Stomach (tissue), 9 donors: ENCODE data around the gene BANF1. TPM values are rescaled to one million over a fixed set of nuclear protein-coding genes. Genes with fewer than 3 reads are reported as not detected.
A peak's percentile ranks its signal among the peaks of the same experiment; 100 is the strongest.

Experiments used
- DNase-seq, 2 donors: peaks; one replicate each; pipeline versions ENCODE4 v3.0.0 to v3.0.0-alpha.2; 2013 to 2019
- H3K27ac ChIP-seq, 5 donors: fragments of 200-600 bp in 4 of 5; sonication (generic) in 4 of 5; one replicate each; pipeline ENCODE4 v1.5.1; 2013 to 2019; ENCODE audit warnings: mild to moderate bottlenecking in 1 of 5, moderate library complexity in 1 of 5
- H3K27me3 ChIP-seq, 3 donors: fragments of 200-600 bp; sonication (generic); one replicate each; pipeline ENCODE4 v1.5.1; 2017 to 2019; ENCODE audit warnings: mixed run types in 1 of 3
- H3K36me3 ChIP-seq, 4 donors: fragments of 200-600 bp; sonication (generic); 1 replicate in 3 of 4; 2 replicates in 1 of 4; pipeline ENCODE4 v1.5.1; 2016 to 2019
- H3K4me1 ChIP-seq, 4 donors: fragments of 200-600 bp; sonication (generic); one replicate each; pipeline ENCODE4 v1.5.1; 2016 to 2019
- H3K4me3 ChIP-seq, 4 donors: fragments of 200-600 bp; sonication (generic) in 3 of 4; one replicate each; pipeline ENCODE4 v1.5.1; 2016 to 2019; ENCODE audit warnings: mild to moderate bottlenecking in 1 of 4
- H3K9me3 ChIP-seq, 4 donors: fragments of 200-600 bp; sonication (generic); one replicate each; pipeline ENCODE4 v1.5.1; 2016 to 2019
- EP300 ChIP-seq: sonication (generic); formaldehyde crosslinking; IDR thresholded peaks from one replicate; pipeline ENCODE4 v1.6.1; 2017; ENCODE audit warnings: antibody characterized with exemption
- POLR2A ChIP-seq, 4 donors: fragments of 450-650 bp; IDR thresholded peaks; one replicate each; pipeline ENCODE4 v1.6.1; 2016; ENCODE audit warnings: antibody characterized with exemption in 4 of 4, control low read depth in 2 of 4, mild to moderate bottlenecking in 1 of 4, moderate library complexity in 1 of 4
- POLR2AphosphoS5 ChIP-seq, 3 donors: sonication (generic); formaldehyde crosslinking; IDR thresholded peaks; one replicate each; pipeline ENCODE4 v1.6.1; 2016; ENCODE audit warnings: antibody characterized with exemption in 3 of 3
- WGBS, 5 donors: extraction: QIAGEN DNeasy Blood & Tissue Kit in 3 of 5; methylation state at CpG; one replicate each; pipeline versions ENCODE4 v1.1.5 to v1.1.7; 2013 to 2018; 5-methylcytosine and 5-hydroxymethylcytosine counted together
- intact Hi-C: fragments of 100-400 bp; cut with DNase I; formaldehyde crosslinking; loops from one replicate; pipeline ENCODE4 v1.15.1; 2023; ENCODE audit warnings: low total_unique reads
- polyA plus RNA-seq, 3 donors: library from polyadenylated mRNA; stranded (reverse); fragments of 200-250 nt; gene quantifications; one replicate each; pipeline ENCODE4 v1.2.3, GENCODE V29; 2013
- total RNA-seq, 5 donors: library from RNA; depleted of rRNA; stranded (reverse); fragments of >200 nt; gene quantifications; one replicate each; pipeline versions ENCODE4 v1.1.0 to v1.2.3, GENCODE V29; 2014 to 2016
- TF ChIP-seq, protein P1 (sequence below), 7 experiments: fragments of 450-650 bp in 4 of 7; fragments of 200-600 bp in 3 of 7; sonication (generic) in 3 of 7; IDR thresholded peaks; one replicate each; pipeline ENCODE4 v1.5.1; 2016 to 2019; ENCODE audit warnings: antibody characterized with exemption in 7 of 7, control low read depth in 2 of 7, mild to moderate bottlenecking in 1 of 7
- donor health status: healthy with polysubstance abuse.
- donor health status: Bipolar disorder and iron deficiency.
- donor health status: healthy.

Gene BANF1
- total and polyA plus RNA-seq, 8 donors = 12.3 to 207 (median 46.1) TPM

DNA sequence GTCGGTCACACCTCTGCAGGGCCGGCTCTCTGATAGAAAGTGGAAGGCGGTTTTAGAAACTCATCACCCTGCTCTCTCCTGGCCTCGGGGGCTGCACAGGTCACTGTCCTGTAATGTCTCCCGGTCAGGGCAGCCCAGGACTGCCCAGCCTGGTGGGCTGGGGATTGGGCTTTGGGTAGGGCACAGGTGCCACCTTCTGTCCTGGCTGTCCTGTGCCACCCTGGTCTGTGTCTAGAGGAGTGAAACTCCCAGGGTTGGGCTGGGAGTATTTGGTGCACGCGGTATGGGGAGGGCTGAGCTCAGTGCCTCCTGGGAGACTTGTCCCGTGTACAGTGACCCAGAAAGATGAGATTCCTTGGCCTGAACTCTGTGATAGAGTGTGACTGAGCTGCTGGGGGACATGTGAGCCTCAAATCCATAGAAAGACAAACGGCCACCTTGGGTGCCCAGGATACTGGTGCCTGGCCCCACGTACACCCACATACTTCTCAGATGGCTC, 23.0 kb upstream of the BANF1 start:
- peaks cover 37 to 53% (median 52%) of the 10 kb centered on the region in 4 donors for H3K36me3 ChIP-seq
- no peak for DNase-seq
- TF ChIP-seq, protein P1, sequence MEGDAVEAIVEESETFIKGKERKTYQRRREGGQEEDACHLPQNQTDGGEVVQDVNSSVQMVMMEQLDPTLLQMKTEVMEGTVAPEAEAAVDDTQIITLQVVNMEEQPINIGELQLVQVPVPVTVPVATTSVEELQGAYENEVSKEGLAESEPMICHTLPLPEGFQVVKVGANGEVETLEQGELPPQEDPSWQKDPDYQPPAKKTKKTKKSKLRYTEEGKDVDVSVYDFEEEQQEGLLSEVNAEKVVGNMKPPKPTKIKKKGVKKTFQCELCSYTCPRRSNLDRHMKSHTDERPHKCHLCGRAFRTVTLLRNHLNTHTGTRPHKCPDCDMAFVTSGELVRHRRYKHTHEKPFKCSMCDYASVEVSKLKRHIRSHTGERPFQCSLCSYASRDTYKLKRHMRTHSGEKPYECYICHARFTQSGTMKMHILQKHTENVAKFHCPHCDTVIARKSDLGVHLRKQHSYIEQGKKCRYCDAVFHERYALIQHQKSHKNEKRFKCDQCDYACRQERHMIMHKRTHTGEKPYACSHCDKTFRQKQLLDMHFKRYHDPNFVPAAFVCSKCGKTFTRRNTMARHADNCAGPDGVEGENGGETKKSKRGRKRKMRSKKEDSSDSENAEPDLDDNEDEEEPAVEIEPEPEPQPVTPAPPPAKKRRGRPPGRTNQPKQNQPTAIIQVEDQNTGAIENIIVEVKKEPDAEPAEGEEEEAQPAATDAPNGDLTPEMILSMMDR (IDR thresholded peaks at IDR 0.05) = no peak
- TF ChIP-seq POLR2A (IDR thresholded peaks at IDR 0.05) (no peak), EP300 (no peak), POLR2AphosphoS5 (IDR thresholded peaks at IDR 0.05) (no peak)
- no peaks in the 10 kb centered on the region for H3K4me1 ChIP-seq
- intact Hi-C loops = no loop called here
- WGBS, 5 donors = 81 to 89% (median 87%) methylated on average over 8 to 10 of the region's 10 CpGs
- H3K27me3 ChIP-seq = no peaks in the 10 kb centered on the region
- H3K4me3 ChIP-seq = no peak overlapping the region
- no peak overlapping the region for H3K27ac ChIP-seq
- no peaks in the 10 kb centered on the region for H3K9me3 ChIP-seq

DNA sequence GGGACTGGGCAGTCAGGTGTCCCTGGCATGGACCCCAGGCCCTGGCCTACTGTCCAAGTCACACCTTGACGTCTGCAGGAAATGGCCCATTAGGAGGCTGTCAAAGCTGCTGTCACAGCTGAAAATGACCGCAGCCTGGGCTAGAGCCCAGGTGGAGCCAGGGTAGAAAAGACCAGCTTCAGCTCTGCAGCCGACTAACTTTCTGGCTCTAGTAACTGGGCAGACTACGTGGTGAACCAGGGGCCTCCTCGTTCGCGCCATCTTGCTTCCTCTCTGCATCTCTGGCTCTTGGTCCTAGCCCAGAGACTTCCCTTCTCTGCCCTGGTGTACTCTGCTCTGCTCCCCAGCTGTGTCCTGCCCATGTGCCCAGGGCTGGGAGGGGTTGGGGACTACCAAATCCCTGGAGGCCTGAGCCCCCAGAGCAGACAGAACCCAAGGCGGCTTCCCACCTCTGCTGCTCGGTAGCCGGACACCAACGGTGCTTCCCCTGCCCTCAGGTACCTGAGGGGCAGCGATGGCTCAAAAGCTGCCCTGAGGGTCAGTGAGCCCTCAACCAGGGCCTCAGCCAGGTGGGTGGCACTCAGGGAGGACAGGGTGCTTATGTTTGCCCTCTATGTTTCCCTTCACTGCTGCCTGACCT, 21.1 kb upstream of the BANF1 start:
- peaks cover 34 to 41% (median 40%) of the 10 kb centered on the region in 4 donors for H3K36me3 ChIP-seq
- DNase-seq = no peak
- no peak overlapping the region for H3K27ac ChIP-seq
- no peaks in the 10 kb centered on the region for H3K27me3 ChIP-seq
- no peaks in the 10 kb centered on the region for H3K9me3 ChIP-seq
- intact Hi-C loops = no loop called here
- H3K4me1 ChIP-seq = no peaks in the 10 kb centered on the region
- TF ChIP-seq POLR2AphosphoS5 (IDR thresholded peaks at IDR 0.05) (no peak), POLR2A (IDR thresholded peaks at IDR 0.05) (no peak), EP300 (no peak)
- TF ChIP-seq, protein P1 (IDR thresholded peaks at IDR 0.05) = no peak
- H3K4me3 ChIP-seq = no peak overlapping the region
- 67 to 82% (median 80%) methylated on average over 12 of the region's 12 CpGs for WGBS, 5 donors

DNA sequence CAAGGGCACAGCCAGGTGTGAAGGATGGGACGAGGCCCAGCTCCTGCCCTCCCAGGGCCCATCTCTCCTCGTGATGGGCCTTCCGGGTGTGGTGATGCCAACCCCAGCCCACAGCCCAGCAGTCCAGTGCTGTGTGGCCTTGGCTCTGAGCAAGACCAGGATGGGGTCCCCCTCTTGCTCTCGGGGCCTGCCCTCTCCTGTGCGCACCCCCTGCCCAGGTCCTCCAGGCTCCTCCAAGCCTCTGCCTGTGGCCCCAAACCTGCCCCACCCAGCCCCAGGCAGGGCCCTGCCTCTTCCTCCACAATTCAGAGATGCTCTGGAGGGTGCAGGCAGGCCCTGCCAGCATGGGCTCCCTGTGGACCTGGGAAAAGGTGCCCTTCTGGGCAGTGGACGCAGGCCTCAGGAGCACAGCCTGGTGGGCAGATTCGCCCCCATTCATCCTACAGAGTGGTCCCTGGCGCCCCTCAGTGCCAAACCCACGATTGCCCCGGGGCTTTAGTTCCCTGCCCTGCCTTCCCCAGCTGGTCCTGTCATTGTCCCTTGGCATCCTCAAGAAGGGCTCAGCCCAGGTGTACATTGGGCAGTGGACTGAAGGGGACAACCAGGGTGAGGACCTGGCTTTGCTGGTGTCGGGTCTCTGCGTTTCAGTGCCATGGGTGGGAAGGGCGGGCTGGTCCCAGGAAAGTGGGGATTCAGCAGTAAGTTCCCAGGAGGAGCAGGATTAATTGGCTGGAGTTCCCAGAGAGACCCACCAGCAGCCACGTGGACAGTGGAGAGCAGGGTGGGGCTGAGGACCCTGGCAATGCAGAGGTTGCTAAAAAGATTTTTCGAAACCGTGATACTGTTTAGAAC, 20.1 kb upstream of the BANF1 start:
- Histone ChIP-seq H3K27ac (peak overlapping the region in 2 of 5 donors; percentile 7), H3K4me1 (no peaks in the 10 kb centered on the region), H3K27me3 (no peaks in the 10 kb centered on the region), H3K9me3 (no peaks in the 10 kb centered on the region), H3K4me3 (no peak overlapping the region), H3K36me3 (peaks cover 24 to 32% (median 30%) of the 10 kb centered on the region in 4 donors)
- intact Hi-C loops = no loop called here
- 64 to 79% (median 70%) methylated on average over 14 to 16 of the region's 16 CpGs for WGBS, 5 donors
- TF ChIP-seq POLR2A (IDR thresholded peaks at IDR 0.05) (no peak), POLR2AphosphoS5 (IDR thresholded peaks at IDR 0.05) (no peak), EP300 (no peak)
- TF ChIP-seq, protein P1 (IDR thresholded peaks at IDR 0.05) = no peak
- no peak for DNase-seq

DNA sequence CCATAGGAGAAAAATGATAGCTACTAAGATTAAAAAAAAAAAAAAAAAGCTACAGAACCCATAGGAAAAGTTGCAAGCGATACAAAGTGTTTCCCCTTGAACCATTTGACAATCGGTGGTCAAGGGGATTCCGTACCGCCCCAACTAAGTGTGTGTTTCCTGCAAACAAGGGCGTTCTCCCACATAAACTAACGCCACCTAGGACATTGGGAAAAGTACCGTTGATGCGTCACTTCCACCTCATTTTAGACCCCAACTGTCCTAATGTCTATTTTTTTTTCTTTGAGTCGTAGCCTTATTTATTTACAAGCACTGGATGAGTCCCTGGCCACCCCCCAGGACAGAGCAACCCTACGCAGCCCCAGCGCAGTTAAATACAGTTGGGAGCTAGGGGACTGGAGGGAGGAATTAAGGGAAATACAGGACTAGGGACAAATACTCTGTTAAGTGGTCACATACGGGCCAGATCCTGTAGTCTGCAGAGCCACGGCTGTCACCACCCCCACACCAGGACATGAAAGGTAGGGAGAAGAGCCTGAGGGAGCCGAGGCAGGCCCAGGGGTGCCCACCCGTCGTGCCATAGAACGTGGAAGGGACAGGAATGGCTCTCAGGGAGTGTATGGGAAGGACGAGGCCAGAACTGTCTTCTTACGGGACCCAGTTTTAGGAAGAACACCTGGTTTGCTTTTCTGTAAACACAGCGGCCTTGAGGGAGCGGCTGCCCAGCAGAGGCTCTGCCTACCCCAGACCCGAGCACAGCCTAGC, 19.3 kb upstream of the BANF1 start:
- TF ChIP-seq POLR2AphosphoS5 (IDR thresholded peaks at IDR 0.05) (no peak), EP300 (no peak), POLR2A (IDR thresholded peaks at IDR 0.05) (no peak)
- TF ChIP-seq, protein P1 (IDR thresholded peaks at IDR 0.05) = no peak
- H3K9me3 ChIP-seq = no peaks in the 10 kb centered on the region
- intact Hi-C loops = no loop called here
- H3K4me3 ChIP-seq = no peak overlapping the region
- DNase-seq = no peak
- H3K27ac ChIP-seq = peak overlapping the region in 1 of 5 donors; percentile 32
- 68 to 77% (median 72%) methylated on average over 21 to 22 of the region's 22 CpGs for WGBS, 5 donors
- H3K36me3 ChIP-seq = peaks cover 16 to 24% (median 22%) of the 10 kb centered on the region in 4 donors
- no peaks in the 10 kb centered on the region for H3K4me1 ChIP-seq
- H3K27me3 ChIP-seq = no peaks in the 10 kb centered on the region
